KOPT-K1 (cell line): Measurements from ENCODE around the gene FRMPD1.

Experiments used
- H3K27ac ChIP-seq: fragments of 200-600 bp; sonication (generic); 2 replicates; pipeline ENCODE4 v1.5.1; 2016; ENCODE audit warnings: antibody characterized with exemption, mild to moderate bottlenecking, low read depth, low read length; ENCODE audit not compliant: poor library complexity, severe bottlenecking
- H3K36me3 ChIP-seq: fragments of 200-600 bp; sonication (generic); 2 replicates; pipeline ENCODE4 v1.5.1; 2017; ENCODE audit warnings: antibody characterized with exemption, mild to moderate bottlenecking, low read length, moderate library complexity; ENCODE audit not compliant: insufficient read depth
- H3K9me3 ChIP-seq: fragments of 200-600 bp; sonication (generic); 2 replicates; pipeline ENCODE4 v1.5.1; 2017; ENCODE audit warnings: antibody characterized with exemption, low read length, mild to moderate bottlenecking; ENCODE audit not compliant: insufficient read depth, poor library complexity, severe bottlenecking

The FRMPD1 gene

GRCh38 chr9:37683531-37684371, 33.0 kb downstream of the FRMPD1 start:
- H3K27ac ChIP-seq, result no peak overlapping the region
- H3K36me3 ChIP-seq, result no peaks in the 10 kb centered on the region
- no peaks in the 10 kb centered on the region for H3K9me3 ChIP-seq

GRCh38 chr9:37692622-37693221, 42.0 kb downstream of the FRMPD1 start:
- Histone ChIP-seq H3K36me3 (no peaks in the 10 kb centered on the region), H3K27ac (no peak overlapping the region), H3K9me3 (no peaks in the 10 kb centered on the region)

- H3K9me3 ChIP-seq, result no peaks in the 10 kb centered on the region
- H3K36me3 ChIP-seq, result no peaks in the 10 kb centered on the region
- no peak overlapping the region for H3K27ac ChIP-seq
Measured at GRCh38 chr9:37693260-37693659, 42.5 kb downstream of the FRMPD1 start.

- H3K9me3 ChIP-seq, result no peaks in the 10 kb centered on the region
- no peak overlapping the region for H3K27ac ChIP-seq
- no peaks in the 10 kb centered on the region for H3K36me3 ChIP-seq
Measured at GRCh38 chr9:37694355-37694754, 43.6 kb downstream of the FRMPD1 start.

- Histone ChIP-seq H3K9me3 (no peaks in the 10 kb centered on the region), H3K27ac (no peak overlapping the region), H3K36me3 (no peaks in the 10 kb centered on the region)
Measured at GRCh38 chr9:37696528-37696927, 45.8 kb downstream of the FRMPD1 start.

GRCh38 chr9:37700131-37700530, 49.4 kb downstream of the FRMPD1 start:
- no peak overlapping the region for H3K27ac ChIP-seq
- H3K36me3 ChIP-seq, result no peaks in the 10 kb centered on the region
- H3K9me3 ChIP-seq, result no peaks in the 10 kb centered on the region

- Histone ChIP-seq H3K27ac (no peak overlapping the region), H3K36me3 (no peaks in the 10 kb centered on the region), H3K9me3 (no peaks in the 10 kb centered on the region)
Measured at GRCh38 chr9:37700900-37701299, 50.1 kb downstream of the FRMPD1 start.

- H3K36me3 ChIP-seq, result no peaks in the 10 kb centered on the region
- H3K27ac ChIP-seq, result no peak overlapping the region
- no peaks in the 10 kb centered on the region for H3K9me3 ChIP-seq
Measured at GRCh38 chr9:37705787-37706186, 55.0 kb downstream of the FRMPD1 start.

- Histone ChIP-seq H3K27ac (no peak overlapping the region), H3K9me3 (no peaks in the 10 kb centered on the region), H3K36me3 (no peaks in the 10 kb centered on the region)
Measured at GRCh38 chr9:37706290-37706689, 55.5 kb downstream of the FRMPD1 start.

- Histone ChIP-seq H3K36me3 (no peaks in the 10 kb centered on the region), H3K9me3 (no peaks in the 10 kb centered on the region), H3K27ac (no peak overlapping the region)
Measured at GRCh38 chr9:37707748-37708147, 57.0 kb downstream of the FRMPD1 start.

GRCh38 chr9:37710046-37710445, 59.3 kb downstream of the FRMPD1 start:
- Histone ChIP-seq H3K27ac (no peak overlapping the region), H3K9me3 (no peaks in the 10 kb centered on the region), H3K36me3 (no peaks in the 10 kb centered on the region)

GRCh38 chr9:37715260-37715659, 64.5 kb downstream of the FRMPD1 start:
- H3K27ac ChIP-seq, result no peak overlapping the region
- H3K9me3 ChIP-seq, result no peaks in the 10 kb centered on the region
- H3K36me3 ChIP-seq, result no peaks in the 10 kb centered on the region

- Histone ChIP-seq H3K36me3 (no peaks in the 10 kb centered on the region), H3K27ac (no peak overlapping the region), H3K9me3 (no peaks in the 10 kb centered on the region)
Measured at GRCh38 chr9:37715991-37716505, 65.3 kb downstream of the FRMPD1 start.

- Histone ChIP-seq H3K27ac (no peak overlapping the region), H3K9me3 (no peaks in the 10 kb centered on the region), H3K36me3 (no peaks in the 10 kb centered on the region)
Measured at GRCh38 chr9:37719526-37719925, 68.8 kb downstream of the FRMPD1 start.

- H3K36me3 ChIP-seq, result no peaks in the 10 kb centered on the region
- H3K9me3 ChIP-seq, result no peaks in the 10 kb centered on the region
- no peak overlapping the region for H3K27ac ChIP-seq
Measured at GRCh38 chr9:37727013-37727412, 76.3 kb downstream of the FRMPD1 start.

- Histone ChIP-seq H3K27ac (no peak overlapping the region), H3K9me3 (no peaks in the 10 kb centered on the region)
Measured at GRCh38 chr9:37729499-37729898, 78.7 kb downstream of the FRMPD1 start.

More at GRCh38 chr9:37729499-37729898, 78.7 kb downstream of the FRMPD1 start:
- no peaks in the 10 kb centered on the region for H3K36me3 ChIP-seq
